K562 (cell line): ENCODE data around the gene COL25A1. TPM values are rescaled to one million over a fixed set of nuclear protein-coding genes. Genes with fewer than 3 reads are reported as not detected.

Source experiments
- POLR2B ChIP-seq: fragments of 450-650 bp; IDR thresholded peaks from 2 replicates; pipeline ENCODE4 v1.6.1; 2018; ENCODE audit warnings: low read depth; ENCODE audit not compliant: partially characterized antibody
- ZC3H11A ChIP-seq: IDR thresholded peaks from 2 replicates; pipeline ENCODE4 v1.6.1; 2012; ENCODE audit warnings: low read depth, low read length, improper control_type of control experiment
- polyA plus RNA-seq, 8 experiments: library from polyadenylated mRNA; depleted of rRNA in 4 of 8; stranded (reverse) in 5 of 8; unstranded in 3 of 8; fragments of >200 nt; fragmentation: Nextera tagmentation in 2 of 8; fragmentation: Illumina TruSeq in 1 of 8; extraction: Ambion mirVana in 2 of 8; extraction: Trizol in 1 of 8; gene quantifications; 2 replicates each; pipeline versions ENCODE4 v1.2.1 to v1.2.3, GENCODE V29; 2011 to 2014; ENCODE audit warnings: inconsistent platforms in 1 of 8, missing spikeins in 1 of 8
- total RNA-seq, 7 experiments: library from RNA; depleted of rRNA in 6 of 7; stranded (reverse); fragments of >200 nt in 6 of 7; fragmentation: Illumina TruSeq in 2 of 7; extraction: Trizol in 2 of 7; gene quantifications; 2 replicates each; pipeline versions ENCODE4 v1.2.1 to v1.2.3, GENCODE V29; 2011 to 2021; ENCODE audit warnings: low replicate concordance in 1 of 7
- TF ChIP-seq, protein P1 (sequence below): fragments of 450-650 bp; IDR thresholded peaks from 2 replicates; pipeline ENCODE4 v1.6.1; 2016
- TF ChIP-seq, protein P2 (sequence below): IDR thresholded peaks from 2 replicates; pipeline ENCODE4 v1.6.1; 2016; ENCODE audit warnings: missing genetic modification characterization, missing compliant biosample characterization
- TF ChIP-seq, protein P3 (sequence below): fragments of 450-650 bp; IDR thresholded peaks from 2 replicates; pipeline ENCODE4 v1.6.1; 2017; ENCODE audit warnings: antibody characterized with exemption
- TF ChIP-seq, protein P4 (sequence below): fragments of 450-650 bp; IDR thresholded peaks from 2 replicates; pipeline ENCODE4 v1.6.1; 2016; ENCODE audit warnings: mild to moderate bottlenecking, moderate library complexity
- TF ChIP-seq, protein P5 (sequence below): sonication (generic); formaldehyde crosslinking; IDR thresholded peaks from 2 replicates; pipeline ENCODE4 v1.8.0; 2022; ENCODE audit warnings: missing genetic modification reagents, mild to moderate bottlenecking, borderline replicate concordance
- TF ChIP-seq, protein P6 (sequence below): fragments of 450-650 bp; IDR thresholded peaks from 2 replicates; pipeline ENCODE4 v1.6.1; 2017; ENCODE audit warnings: mild to moderate bottlenecking, moderate library complexity

The COL25A1 gene
- total and polyA plus RNA-seq, 9 of the 15 experiments (the other 6 are each of a cell fraction or from before 2014, with no cell fraction given), result 0.03 to 0.62 (median 0.27) TPM

DNA sequence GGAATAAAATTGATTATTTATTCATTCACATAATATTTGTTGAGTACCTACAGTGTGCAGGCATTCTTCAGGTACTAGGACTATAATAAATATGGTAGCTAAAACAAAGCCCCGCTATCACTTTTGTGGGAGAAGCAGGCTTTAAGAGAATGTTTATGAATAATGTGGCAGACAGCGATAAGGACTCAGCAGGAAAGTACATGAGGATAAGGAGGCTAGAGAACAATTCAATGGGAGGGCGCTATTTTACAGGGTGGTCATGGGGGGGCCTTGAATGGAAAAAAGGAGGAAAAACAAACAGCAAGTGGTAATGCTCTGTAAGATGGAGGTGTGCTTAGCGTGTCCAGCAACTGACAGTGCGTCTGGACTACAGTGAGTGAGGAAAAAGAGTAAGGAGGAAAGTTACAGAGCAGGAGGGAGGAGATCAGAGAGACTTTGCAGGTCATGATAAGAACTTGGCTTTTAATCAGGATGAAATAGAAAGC, 275.4 kb downstream of the COL25A1 start (continued):
- TF ChIP-seq, protein P1, sequence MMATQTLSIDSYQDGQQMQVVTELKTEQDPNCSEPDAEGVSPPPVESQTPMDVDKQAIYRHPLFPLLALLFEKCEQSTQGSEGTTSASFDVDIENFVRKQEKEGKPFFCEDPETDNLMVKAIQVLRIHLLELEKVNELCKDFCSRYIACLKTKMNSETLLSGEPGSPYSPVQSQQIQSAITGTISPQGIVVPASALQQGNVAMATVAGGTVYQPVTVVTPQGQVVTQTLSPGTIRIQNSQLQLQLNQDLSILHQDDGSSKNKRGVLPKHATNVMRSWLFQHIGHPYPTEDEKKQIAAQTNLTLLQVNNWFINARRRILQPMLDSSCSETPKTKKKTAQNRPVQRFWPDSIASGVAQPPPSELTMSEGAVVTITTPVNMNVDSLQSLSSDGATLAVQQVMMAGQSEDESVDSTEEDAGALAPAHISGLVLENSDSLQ, result peak; percentile 9; the same call in 1 of the 2 replicates
- no peak for TF ChIP-seq ZC3H11A
- TF ChIP-seq, protein P2, sequence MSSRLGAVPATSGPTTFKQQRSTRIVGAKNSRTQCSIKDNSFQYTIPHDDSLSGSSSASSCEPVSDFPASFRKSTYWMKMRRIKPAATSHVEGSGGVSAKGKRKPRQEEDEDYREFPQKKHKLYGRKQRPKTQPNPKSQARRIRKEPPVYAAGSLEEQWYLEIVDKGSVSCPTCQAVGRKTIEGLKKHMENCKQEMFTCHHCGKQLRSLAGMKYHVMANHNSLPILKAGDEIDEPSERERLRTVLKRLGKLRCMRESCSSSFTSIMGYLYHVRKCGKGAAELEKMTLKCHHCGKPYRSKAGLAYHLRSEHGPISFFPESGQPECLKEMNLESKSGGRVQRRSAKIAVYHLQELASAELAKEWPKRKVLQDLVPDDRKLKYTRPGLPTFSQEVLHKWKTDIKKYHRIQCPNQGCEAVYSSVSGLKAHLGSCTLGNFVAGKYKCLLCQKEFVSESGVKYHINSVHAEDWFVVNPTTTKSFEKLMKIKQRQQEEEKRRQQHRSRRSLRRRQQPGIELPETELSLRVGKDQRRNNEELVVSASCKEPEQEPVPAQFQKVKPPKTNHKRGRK, result no peak
- TF ChIP-seq POLR2B, result no peak
- TF ChIP-seq, protein P3, sequence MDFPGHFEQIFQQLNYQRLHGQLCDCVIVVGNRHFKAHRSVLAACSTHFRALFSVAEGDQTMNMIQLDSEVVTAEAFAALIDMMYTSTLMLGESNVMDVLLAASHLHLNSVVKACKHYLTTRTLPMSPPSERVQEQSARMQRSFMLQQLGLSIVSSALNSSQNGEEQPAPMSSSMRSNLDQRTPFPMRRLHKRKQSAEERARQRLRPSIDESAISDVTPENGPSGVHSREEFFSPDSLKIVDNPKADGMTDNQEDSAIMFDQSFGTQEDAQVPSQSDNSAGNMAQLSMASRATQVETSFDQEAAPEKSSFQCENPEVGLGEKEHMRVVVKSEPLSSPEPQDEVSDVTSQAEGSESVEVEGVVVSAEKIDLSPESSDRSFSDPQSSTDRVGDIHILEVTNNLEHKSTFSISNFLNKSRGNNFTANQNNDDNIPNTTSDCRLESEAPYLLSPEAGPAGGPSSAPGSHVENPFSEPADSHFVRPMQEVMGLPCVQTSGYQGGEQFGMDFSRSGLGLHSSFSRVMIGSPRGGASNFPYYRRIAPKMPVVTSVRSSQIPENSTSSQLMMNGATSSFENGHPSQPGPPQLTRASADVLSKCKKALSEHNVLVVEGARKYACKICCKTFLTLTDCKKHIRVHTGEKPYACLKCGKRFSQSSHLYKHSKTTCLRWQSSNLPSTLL, result no peak
- TF ChIP-seq, protein P4, sequence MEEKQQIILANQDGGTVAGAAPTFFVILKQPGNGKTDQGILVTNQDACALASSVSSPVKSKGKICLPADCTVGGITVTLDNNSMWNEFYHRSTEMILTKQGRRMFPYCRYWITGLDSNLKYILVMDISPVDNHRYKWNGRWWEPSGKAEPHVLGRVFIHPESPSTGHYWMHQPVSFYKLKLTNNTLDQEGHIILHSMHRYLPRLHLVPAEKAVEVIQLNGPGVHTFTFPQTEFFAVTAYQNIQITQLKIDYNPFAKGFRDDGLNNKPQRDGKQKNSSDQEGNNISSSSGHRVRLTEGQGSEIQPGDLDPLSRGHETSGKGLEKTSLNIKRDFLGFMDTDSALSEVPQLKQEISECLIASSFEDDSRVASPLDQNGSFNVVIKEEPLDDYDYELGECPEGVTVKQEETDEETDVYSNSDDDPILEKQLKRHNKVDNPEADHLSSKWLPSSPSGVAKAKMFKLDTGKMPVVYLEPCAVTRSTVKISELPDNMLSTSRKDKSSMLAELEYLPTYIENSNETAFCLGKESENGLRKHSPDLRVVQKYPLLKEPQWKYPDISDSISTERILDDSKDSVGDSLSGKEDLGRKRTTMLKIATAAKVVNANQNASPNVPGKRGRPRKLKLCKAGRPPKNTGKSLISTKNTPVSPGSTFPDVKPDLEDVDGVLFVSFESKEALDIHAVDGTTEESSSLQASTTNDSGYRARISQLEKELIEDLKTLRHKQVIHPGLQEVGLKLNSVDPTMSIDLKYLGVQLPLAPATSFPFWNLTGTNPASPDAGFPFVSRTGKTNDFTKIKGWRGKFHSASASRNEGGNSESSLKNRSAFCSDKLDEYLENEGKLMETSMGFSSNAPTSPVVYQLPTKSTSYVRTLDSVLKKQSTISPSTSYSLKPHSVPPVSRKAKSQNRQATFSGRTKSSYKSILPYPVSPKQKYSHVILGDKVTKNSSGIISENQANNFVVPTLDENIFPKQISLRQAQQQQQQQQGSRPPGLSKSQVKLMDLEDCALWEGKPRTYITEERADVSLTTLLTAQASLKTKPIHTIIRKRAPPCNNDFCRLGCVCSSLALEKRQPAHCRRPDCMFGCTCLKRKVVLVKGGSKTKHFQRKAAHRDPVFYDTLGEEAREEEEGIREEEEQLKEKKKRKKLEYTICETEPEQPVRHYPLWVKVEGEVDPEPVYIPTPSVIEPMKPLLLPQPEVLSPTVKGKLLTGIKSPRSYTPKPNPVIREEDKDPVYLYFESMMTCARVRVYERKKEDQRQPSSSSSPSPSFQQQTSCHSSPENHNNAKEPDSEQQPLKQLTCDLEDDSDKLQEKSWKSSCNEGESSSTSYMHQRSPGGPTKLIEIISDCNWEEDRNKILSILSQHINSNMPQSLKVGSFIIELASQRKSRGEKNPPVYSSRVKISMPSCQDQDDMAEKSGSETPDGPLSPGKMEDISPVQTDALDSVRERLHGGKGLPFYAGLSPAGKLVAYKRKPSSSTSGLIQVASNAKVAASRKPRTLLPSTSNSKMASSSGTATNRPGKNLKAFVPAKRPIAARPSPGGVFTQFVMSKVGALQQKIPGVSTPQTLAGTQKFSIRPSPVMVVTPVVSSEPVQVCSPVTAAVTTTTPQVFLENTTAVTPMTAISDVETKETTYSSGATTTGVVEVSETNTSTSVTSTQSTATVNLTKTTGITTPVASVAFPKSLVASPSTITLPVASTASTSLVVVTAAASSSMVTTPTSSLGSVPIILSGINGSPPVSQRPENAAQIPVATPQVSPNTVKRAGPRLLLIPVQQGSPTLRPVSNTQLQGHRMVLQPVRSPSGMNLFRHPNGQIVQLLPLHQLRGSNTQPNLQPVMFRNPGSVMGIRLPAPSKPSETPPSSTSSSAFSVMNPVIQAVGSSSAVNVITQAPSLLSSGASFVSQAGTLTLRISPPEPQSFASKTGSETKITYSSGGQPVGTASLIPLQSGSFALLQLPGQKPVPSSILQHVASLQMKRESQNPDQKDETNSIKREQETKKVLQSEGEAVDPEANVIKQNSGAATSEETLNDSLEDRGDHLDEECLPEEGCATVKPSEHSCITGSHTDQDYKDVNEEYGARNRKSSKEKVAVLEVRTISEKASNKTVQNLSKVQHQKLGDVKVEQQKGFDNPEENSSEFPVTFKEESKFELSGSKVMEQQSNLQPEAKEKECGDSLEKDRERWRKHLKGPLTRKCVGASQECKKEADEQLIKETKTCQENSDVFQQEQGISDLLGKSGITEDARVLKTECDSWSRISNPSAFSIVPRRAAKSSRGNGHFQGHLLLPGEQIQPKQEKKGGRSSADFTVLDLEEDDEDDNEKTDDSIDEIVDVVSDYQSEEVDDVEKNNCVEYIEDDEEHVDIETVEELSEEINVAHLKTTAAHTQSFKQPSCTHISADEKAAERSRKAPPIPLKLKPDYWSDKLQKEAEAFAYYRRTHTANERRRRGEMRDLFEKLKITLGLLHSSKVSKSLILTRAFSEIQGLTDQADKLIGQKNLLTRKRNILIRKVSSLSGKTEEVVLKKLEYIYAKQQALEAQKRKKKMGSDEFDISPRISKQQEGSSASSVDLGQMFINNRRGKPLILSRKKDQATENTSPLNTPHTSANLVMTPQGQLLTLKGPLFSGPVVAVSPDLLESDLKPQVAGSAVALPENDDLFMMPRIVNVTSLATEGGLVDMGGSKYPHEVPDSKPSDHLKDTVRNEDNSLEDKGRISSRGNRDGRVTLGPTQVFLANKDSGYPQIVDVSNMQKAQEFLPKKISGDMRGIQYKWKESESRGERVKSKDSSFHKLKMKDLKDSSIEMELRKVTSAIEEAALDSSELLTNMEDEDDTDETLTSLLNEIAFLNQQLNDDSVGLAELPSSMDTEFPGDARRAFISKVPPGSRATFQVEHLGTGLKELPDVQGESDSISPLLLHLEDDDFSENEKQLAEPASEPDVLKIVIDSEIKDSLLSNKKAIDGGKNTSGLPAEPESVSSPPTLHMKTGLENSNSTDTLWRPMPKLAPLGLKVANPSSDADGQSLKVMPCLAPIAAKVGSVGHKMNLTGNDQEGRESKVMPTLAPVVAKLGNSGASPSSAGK, result no peak
- TF ChIP-seq, protein P5, sequence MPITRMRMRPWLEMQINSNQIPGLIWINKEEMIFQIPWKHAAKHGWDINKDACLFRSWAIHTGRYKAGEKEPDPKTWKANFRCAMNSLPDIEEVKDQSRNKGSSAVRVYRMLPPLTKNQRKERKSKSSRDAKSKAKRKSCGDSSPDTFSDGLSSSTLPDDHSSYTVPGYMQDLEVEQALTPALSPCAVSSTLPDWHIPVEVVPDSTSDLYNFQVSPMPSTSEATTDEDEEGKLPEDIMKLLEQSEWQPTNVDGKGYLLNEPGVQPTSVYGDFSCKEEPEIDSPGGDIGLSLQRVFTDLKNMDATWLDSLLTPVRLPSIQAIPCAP (CRISPR knock-in tag), result no peak
- TF ChIP-seq, protein P6, sequence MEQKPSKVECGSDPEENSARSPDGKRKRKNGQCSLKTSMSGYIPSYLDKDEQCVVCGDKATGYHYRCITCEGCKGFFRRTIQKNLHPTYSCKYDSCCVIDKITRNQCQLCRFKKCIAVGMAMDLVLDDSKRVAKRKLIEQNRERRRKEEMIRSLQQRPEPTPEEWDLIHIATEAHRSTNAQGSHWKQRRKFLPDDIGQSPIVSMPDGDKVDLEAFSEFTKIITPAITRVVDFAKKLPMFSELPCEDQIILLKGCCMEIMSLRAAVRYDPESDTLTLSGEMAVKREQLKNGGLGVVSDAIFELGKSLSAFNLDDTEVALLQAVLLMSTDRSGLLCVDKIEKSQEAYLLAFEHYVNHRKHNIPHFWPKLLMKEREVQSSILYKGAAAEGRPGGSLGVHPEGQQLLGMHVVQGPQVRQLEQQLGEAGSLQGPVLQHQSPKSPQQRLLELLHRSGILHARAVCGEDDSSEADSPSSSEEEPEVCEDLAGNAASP, result no peak
